ENCODE measurements around the gene WDR70.
"Not testable (repeated sequence)": the region's sequence is repeated elsewhere in the genome, so short reads cannot be mapped to it uniquely, and the experiment has no call there.

WDR70 gene

DNA sequence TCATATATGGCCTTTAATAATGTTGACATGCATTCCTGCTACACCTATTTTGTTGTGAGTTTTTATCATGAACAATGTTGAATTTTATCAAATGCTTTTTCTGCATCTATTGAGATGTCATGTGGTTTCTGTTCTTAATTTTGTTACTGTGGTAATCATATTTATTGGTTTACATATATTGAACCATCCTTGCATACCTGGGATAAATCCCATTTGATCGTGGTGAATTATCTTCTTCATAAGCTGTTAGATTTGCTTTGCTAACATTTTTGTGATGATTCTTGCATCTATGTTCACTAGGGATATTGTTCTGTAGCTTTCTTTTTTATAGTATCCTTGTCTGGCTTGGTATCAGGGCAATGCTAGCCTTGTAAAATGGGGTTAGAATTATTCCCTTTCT lies 222.0 kb downstream of the WDR70 start:
- DNase-seq (ENCODE audit: low read depth), result no peak

DNA sequence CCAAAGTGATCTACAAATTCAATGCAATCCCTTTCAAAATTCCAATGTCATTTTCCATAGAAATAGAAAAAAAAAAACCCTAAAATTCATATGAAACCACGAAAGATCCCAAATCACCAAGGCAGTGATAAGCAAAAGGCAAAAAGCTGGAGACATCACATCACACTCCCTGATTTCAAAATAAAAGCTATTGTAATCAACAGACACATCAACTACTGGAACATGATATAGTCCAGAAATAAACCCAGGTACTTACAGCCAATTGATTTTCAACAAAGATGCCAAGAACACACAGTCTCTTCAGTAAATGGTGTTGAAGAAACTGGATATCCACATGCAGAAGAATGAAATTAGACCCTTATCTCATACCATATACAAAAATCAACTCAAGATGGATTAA lies 224.0 kb downstream of the WDR70 start:
- DNase-seq (ENCODE audit: low read depth), result no peak
- TF ChIP-seq, protein P1, sequence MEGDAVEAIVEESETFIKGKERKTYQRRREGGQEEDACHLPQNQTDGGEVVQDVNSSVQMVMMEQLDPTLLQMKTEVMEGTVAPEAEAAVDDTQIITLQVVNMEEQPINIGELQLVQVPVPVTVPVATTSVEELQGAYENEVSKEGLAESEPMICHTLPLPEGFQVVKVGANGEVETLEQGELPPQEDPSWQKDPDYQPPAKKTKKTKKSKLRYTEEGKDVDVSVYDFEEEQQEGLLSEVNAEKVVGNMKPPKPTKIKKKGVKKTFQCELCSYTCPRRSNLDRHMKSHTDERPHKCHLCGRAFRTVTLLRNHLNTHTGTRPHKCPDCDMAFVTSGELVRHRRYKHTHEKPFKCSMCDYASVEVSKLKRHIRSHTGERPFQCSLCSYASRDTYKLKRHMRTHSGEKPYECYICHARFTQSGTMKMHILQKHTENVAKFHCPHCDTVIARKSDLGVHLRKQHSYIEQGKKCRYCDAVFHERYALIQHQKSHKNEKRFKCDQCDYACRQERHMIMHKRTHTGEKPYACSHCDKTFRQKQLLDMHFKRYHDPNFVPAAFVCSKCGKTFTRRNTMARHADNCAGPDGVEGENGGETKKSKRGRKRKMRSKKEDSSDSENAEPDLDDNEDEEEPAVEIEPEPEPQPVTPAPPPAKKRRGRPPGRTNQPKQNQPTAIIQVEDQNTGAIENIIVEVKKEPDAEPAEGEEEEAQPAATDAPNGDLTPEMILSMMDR (IDR thresholded peaks at IDR 0.05; ENCODE audit: control insufficient read depth, extremely low read depth, insufficient read depth), result no peak
- H3K4me3 ChIP-seq (ENCODE audit: low read depth, low read length), result no peak overlapping the region

More for the DNA sequence above, 222.0 kb downstream of the WDR70 start:
- no peak overlapping the region for H3K4me3 ChIP-seq (ENCODE audit: low read depth, low read length)
- TF ChIP-seq, protein P1 (IDR thresholded peaks at IDR 0.05; ENCODE audit: control insufficient read depth, extremely low read depth, insufficient read depth), result no peak

DNA sequence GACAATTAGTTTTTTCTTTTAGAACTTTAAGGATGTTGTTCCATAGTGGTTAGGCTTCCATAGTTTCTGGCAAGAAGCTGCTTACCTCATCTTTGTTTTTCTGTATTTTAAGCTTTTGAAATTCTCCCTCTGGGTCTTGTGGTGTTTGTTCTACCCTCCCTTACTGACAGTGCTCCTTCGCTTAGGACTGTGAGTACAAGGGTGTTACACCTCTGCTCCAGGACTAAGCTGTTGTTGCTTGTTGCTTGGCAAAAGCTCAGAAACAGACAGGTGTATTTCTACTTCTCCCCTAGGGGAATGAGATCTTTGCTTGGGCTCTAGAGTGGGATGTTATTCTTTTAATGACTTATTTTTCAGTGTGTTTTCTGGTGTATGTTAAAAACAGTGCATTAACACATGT lies 225.2 kb downstream of the WDR70 start:
- no peak overlapping the region for H3K4me3 ChIP-seq (ENCODE audit: low read depth, low read length)
- TF ChIP-seq, protein P1 (IDR thresholded peaks at IDR 0.05; ENCODE audit: control insufficient read depth, extremely low read depth, insufficient read depth), result no peak
- DNase-seq (ENCODE audit: low read depth), result no peak

DNA sequence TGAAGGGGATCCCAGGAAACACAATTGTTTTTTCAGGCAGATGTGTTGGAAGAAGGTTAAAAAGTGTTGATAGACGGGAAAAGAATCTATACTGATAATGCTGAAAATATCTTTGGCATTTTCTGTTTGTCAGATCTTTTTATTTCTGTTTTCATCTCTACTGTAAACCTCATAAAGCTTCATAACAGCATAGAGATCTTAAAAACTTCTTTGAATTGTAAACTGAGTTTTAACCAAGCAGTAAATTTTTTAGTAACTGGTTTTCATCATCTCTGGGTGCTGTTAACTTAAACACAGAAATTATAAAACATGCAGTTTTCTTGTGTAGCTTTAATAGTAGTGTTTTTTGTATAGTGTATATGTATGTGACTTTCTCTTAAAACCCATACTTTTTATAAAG lies 227.0 kb downstream of the WDR70 start:
- no peak for DNase-seq (ENCODE audit: low read depth)
- TF ChIP-seq, protein P1 (IDR thresholded peaks at IDR 0.05; ENCODE audit: control insufficient read depth, extremely low read depth, insufficient read depth), result no peak
- no peak overlapping the region for H3K4me3 ChIP-seq (ENCODE audit: low read depth, low read length)

DNA sequence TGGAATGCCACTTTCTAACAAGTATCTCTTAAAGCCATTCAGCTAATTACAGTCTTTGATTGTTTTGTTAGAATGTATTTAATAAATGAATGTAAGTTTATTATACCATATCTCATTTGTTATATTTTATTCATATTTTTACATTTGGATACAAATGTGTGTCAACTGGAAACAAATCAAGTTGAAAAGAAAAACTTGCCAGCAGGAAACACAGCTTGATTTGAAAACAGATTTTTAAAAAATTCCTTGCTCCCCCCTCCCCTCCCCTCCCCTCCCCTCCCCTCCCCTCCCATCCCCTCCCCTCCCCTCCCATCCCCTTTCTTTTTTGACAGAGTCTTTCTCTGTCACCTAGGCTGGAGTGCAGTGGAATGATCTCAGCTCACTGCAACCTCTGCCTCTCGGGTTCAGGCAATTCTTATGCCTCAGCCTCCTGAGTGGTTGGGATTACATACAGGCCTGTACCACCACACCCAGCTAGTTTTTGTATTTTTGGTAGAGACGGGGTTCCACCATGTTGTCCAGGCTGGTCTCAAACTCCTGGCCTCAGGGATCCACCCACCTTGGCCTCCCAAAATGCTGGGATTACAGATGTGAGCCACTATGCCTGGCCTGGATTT lies 227.6 kb downstream of the WDR70 start:
- TF ChIP-seq, protein P1 (IDR thresholded peaks at IDR 0.05; ENCODE audit: control insufficient read depth, extremely low read depth, insufficient read depth), result no peak
- no peak overlapping the region for H3K4me3 ChIP-seq (ENCODE audit: low read depth, low read length)

DNA sequence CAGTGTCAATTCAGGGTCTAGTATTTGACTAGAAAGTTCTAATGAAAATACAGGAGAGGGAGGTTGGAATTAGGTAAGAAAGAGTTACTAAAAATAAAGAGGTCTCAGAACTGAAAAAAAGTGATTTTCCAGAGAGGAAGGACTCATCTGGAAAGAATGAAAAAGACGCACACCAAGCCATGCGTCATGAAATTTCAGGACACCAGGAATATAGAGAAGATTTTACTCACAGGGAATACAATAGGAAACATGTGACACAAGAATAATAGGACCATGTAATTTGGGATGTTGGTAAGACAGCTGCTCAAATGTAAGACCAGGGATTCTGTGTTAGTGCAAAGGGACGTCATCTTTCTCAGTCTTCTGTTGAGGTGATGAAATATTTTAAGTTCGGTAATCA lies 236.1 kb downstream of the WDR70 start:
- DNase-seq (ENCODE audit: low read depth), result no peak
- no peak overlapping the region for H3K4me3 ChIP-seq (ENCODE audit: low read depth, low read length)
- TF ChIP-seq, protein P1 (IDR thresholded peaks at IDR 0.05; ENCODE audit: control insufficient read depth, extremely low read depth, insufficient read depth), result no peak

More for the DNA sequence above, 227.6 kb downstream of the WDR70 start:
- DNase-seq (ENCODE audit: low read depth), result no peak

DNA sequence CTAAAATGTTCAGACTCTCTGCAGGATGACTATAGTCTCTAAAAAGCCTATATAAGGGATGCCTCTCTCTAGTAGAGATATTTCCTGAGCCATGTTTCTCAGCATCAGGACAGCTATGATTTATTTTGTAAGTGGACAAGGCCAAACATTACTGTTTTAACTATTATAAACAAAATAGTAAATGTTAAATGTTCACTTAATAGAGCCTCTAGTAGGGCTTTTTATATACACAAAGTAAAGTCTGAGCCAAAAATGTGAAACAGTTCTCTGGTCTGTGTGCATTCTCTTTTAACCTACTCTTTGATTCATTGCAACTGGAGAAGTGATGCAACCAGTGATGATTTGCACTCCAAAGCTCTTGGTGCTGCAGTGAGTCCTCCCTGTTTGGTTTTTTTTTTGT lies 240.2 kb downstream of the WDR70 start:
- TF ChIP-seq, protein P1 (IDR thresholded peaks at IDR 0.05; ENCODE audit: control insufficient read depth, extremely low read depth, insufficient read depth), result no peak
- no peak for DNase-seq (ENCODE audit: low read depth)
- H3K4me3 ChIP-seq (ENCODE audit: low read depth, low read length), result no peak overlapping the region

DNA sequence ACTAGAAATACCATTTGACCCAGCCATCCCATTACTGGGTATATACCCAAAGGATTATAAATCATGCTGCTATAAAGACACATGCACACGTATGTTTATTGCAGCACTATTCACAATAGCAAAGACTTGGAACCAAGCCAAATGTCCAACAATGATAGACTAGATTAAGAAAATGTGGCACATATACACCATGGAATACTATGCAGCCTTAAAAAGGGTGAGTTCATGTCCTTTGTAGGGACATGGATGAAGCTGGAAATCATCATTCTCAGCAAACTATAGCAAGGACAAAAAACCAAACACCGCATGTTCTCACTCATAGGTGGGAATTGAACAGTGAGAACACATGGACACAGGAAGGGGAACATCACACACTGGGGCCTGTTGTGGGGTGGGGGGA lies 243.2 kb downstream of the WDR70 start:
- not testable (repeated sequence) for H3K4me3 ChIP-seq (ENCODE audit: low read depth, low read length); DNase-seq (ENCODE audit: low read depth)
